Mesenchymal stem cell (in vitro differentiated cells and primary cell): Measurements from ENCODE around the gene SLC25A25.

Experiments used
- DNase-seq: peaks from one replicate; pipeline ENCODE4 v3.0.0-alpha.2; 2013
- H2AFZ ChIP-seq: one replicate; pipeline ENCODE4 v1.6.1; 2013; ENCODE audit warnings: low read depth, mild to moderate bottlenecking, control low read depth, inconsistent platforms, low read length, moderate library complexity
- H2AK5ac ChIP-seq: 2 replicates; pipeline ENCODE4 v1.6.1; 2013; ENCODE audit warnings: low read length, moderate library complexity, mild to moderate bottlenecking, inconsistent platforms; ENCODE audit not compliant: severe bottlenecking
- H2BK120ac ChIP-seq: one replicate; pipeline ENCODE4 v1.6.1; 2013; ENCODE audit warnings: low read depth, mild to moderate bottlenecking, inconsistent platforms, low read length, moderate library complexity
- H2BK12ac ChIP-seq, 2 experiments: one replicate each; pipeline ENCODE4 v1.6.1; 2013; ENCODE audit warnings: inconsistent platforms in 2 of 2, low read length in 2 of 2, mild to moderate bottlenecking in 2 of 2, moderate library complexity in 2 of 2, control low read depth in 1 of 2
- H2BK15ac ChIP-seq: one replicate; pipeline ENCODE4 v1.6.1; 2013; ENCODE audit warnings: mild to moderate bottlenecking, low read depth, inconsistent platforms; ENCODE audit not compliant: poor library complexity, severe bottlenecking
- H2BK5ac ChIP-seq: 2 replicates; pipeline ENCODE4 v1.6.1; 2013; ENCODE audit warnings: low read depth, mild to moderate bottlenecking, low read length, control low read depth, inconsistent platforms; ENCODE audit not compliant: poor library complexity, severe bottlenecking
- H3K14ac ChIP-seq, 2 experiments: one replicate each; pipeline ENCODE4 v1.6.1; 2013; ENCODE audit warnings: inconsistent platforms in 2 of 2, low read length in 2 of 2, control low read depth in 1 of 2, mild to moderate bottlenecking in 1 of 2, moderate library complexity in 1 of 2
- H3K18ac ChIP-seq, 2 experiments: one replicate each; pipeline ENCODE4 v1.6.1; 2013; ENCODE audit warnings: inconsistent platforms in 2 of 2, low read length in 2 of 2, control low read depth in 1 of 2, low read depth in 1 of 2, mild to moderate bottlenecking in 1 of 2
- H3K23ac ChIP-seq, 2 experiments: one replicate each; pipeline ENCODE4 v1.6.1; 2013; ENCODE audit warnings: inconsistent platforms in 2 of 2, low read length in 2 of 2, mild to moderate bottlenecking in 2 of 2, moderate library complexity in 2 of 2, control low read depth in 1 of 2
- H3K27ac ChIP-seq: 2 replicates; pipeline ENCODE4 v1.5.1; 2013; ENCODE audit warnings: mild to moderate bottlenecking, moderate library complexity, low read length, control low read depth, inconsistent platforms; ENCODE audit not compliant: poor library complexity, severe bottlenecking
- H3K27me3 ChIP-seq, 2 experiments: 2 replicates each; pipeline versions ENCODE4 v1.6.1 to v1.7.0; 2013; ENCODE audit warnings: low read length in 2 of 2, mild to moderate bottlenecking in 2 of 2, moderate library complexity in 2 of 2, control low read depth in 1 of 2, inconsistent platforms in 1 of 2; ENCODE audit not compliant: control insufficient read depth in 1 of 2, insufficient read depth in 1 of 2
- H3K36me3 ChIP-seq, 2 experiments: 2 replicates each; pipeline versions ENCODE4 v1.6.1 to v1.7.0; 2013; ENCODE audit warnings: low read length in 2 of 2, control low read depth in 1 of 2, inconsistent platforms in 1 of 2, low read depth in 1 of 2, mild to moderate bottlenecking in 1 of 2; ENCODE audit not compliant: insufficient read depth in 2 of 2, control insufficient read depth in 1 of 2
- H3K4ac ChIP-seq, 2 experiments: one replicate each; pipeline ENCODE4 v1.6.1; 2013; ENCODE audit warnings: inconsistent platforms in 2 of 2, low read length in 2 of 2, mild to moderate bottlenecking in 2 of 2, moderate library complexity in 2 of 2, control low read depth in 1 of 2, low read depth in 1 of 2
- H3K4me1 ChIP-seq: 2 replicates; pipeline ENCODE4 v1.6.1; 2013; ENCODE audit warnings: low read depth, low read length, control low read depth; ENCODE audit not compliant: control insufficient read depth, insufficient read depth
- H3K4me2 ChIP-seq: 2 replicates; pipeline ENCODE4 v1.6.1; 2013; ENCODE audit warnings: low read length, mild to moderate bottlenecking, inconsistent platforms; ENCODE audit not compliant: poor library complexity, severe bottlenecking
- H3K4me3 ChIP-seq, 2 experiments: 2 replicates each; pipeline versions ENCODE4 v1.5.1 to v1.7.0; 2013; ENCODE audit warnings: low read length in 2 of 2, mild to moderate bottlenecking in 2 of 2, control low read depth in 1 of 2, low read depth in 1 of 2; ENCODE audit not compliant: insufficient read depth in 1 of 2
- H3K79me1 ChIP-seq: replicated peaks from 2 replicates; pipeline ENCODE4 v1.6.1; 2013; ENCODE audit warnings: mild to moderate bottlenecking, control low read depth, low read length, inconsistent platforms; ENCODE audit not compliant: poor library complexity, severe bottlenecking
- H3K9ac ChIP-seq: 2 replicates; pipeline ENCODE4 v1.7.0; 2013; ENCODE audit warnings: mild to moderate bottlenecking, low read length, moderate library complexity
- H3K9me3 ChIP-seq: 2 replicates; pipeline ENCODE4 v1.7.0; 2013; ENCODE audit warnings: mild to moderate bottlenecking, low read length; ENCODE audit not compliant: control insufficient read depth
- H4K8ac ChIP-seq: one replicate; pipeline ENCODE4 v1.6.1; 2013; ENCODE audit warnings: inconsistent platforms, mild to moderate bottlenecking, low read length, moderate library complexity
- H4K91ac ChIP-seq: one replicate; pipeline ENCODE4 v1.6.1; 2013; ENCODE audit warnings: mild to moderate bottlenecking, low read length, inconsistent platforms
- WGBS: methylation state at CpG from one replicate; pipeline ENCODE4 v1.1.7; 2013; ENCODE audit warnings: mixed read lengths; 5-methylcytosine and 5-hydroxymethylcytosine counted together

The SLC25A25 gene

GRCh38 chr9:128124873-128125579 is 57.0 kb downstream of the SLC25A25 start:
- whole genome bisulfite sequencing, result 90% methylated on average over 14 of the region's 16 CpGs
- no peak overlapping the region for H3K14ac ChIP-seq
- H3K18ac ChIP-seq, result no peak overlapping the region

GRCh38 chr9:128125580-128126354 is 57.7 kb downstream of the SLC25A25 start:
- H3K4me3 ChIP-seq, result peak overlapping the region in 1 of 2 experiments; percentile 62
- no peak overlapping the region for H4K8ac ChIP-seq
- no peak overlapping the region for H2BK12ac ChIP-seq
- H3K23ac ChIP-seq, result no peak overlapping the region
- peak overlapping the region; percentile 13 for H3K4me2 ChIP-seq
- H2AK5ac ChIP-seq, result no peak overlapping the region
- 80% methylated on average over 8 of the region's 10 CpGs for WGBS
- H3K14ac ChIP-seq, result no peak overlapping the region
- no peaks in the 10 kb centered on the region for H3K27me3 ChIP-seq
- no peak overlapping the region for H2BK120ac ChIP-seq
- no peak overlapping the region for H3K4ac ChIP-seq
- no peak for DNase-seq
- H2BK5ac ChIP-seq, result no peak overlapping the region
- H3K36me3 ChIP-seq, result peaks cover 35 to 48% of the 10 kb centered on the region in 2 experiments
- peaks cover 27% of the 10 kb centered on the region for H3K4me1 ChIP-seq
- H2BK15ac ChIP-seq, result no peak overlapping the region
- no peak overlapping the region for H2AFZ ChIP-seq
- H3K9me3 ChIP-seq, result no peaks in the 10 kb centered on the region
- H3K79me1 ChIP-seq, result peaks cover 24% of the 10 kb centered on the region
- no peak overlapping the region for H3K18ac ChIP-seq
- no peak overlapping the region for H4K91ac ChIP-seq
- no peak overlapping the region for H3K27ac ChIP-seq
- peak overlapping the region; percentile 43 for H3K9ac ChIP-seq

More at GRCh38 chr9:128124873-128125579, 57.0 kb downstream of the SLC25A25 start:
- Histone ChIP-seq H4K91ac (no peak overlapping the region), H2AK5ac (no peak overlapping the region), H2AFZ (no peak overlapping the region), H2BK5ac (no peak overlapping the region), H3K9me3 (no peaks in the 10 kb centered on the region), H4K8ac (no peak overlapping the region), H2BK12ac (no peak overlapping the region), H2BK15ac (no peak overlapping the region), H3K9ac (no peak overlapping the region), H3K4me1 (peaks cover 24% of the 10 kb centered on the region), H3K4ac (no peak overlapping the region), H3K36me3 (peaks cover 41 to 55% of the 10 kb centered on the region in 2 experiments), H3K27me3 (no peaks in the 10 kb centered on the region), H3K4me2 (no peak overlapping the region), H3K23ac (no peak overlapping the region), H3K4me3 (peak overlapping the region in 1 of 2 experiments; percentile 62), H3K79me1 (peaks cover 24% of the 10 kb centered on the region), H2BK120ac (no peak overlapping the region), H3K27ac (no peak overlapping the region)
- DNase-seq, result peak; percentile 56

- Histone ChIP-seq H3K4ac (peak within 1 kb of the TSS; percentile 81 to 90), H3K4me1 (peaks cover 38% of the 10 kb centered on the region), H2AK5ac (no peak within 1 kb of the TSS), H3K18ac (peak within 1 kb of the TSS; percentile 98), H3K9ac (peak within 1 kb of the TSS; percentile 95), H3K79me1 (peaks cover 20% of the 10 kb centered on the region), H3K27me3 (no peaks in the 10 kb centered on the region), H3K23ac (peak within 1 kb of the TSS in 1 of 2 experiments; percentile 95), H2BK12ac (peak within 1 kb of the TSS; percentile 76 to 92), H3K27ac (peak within 1 kb of the TSS; percentile 93), H4K8ac (peak within 1 kb of the TSS; percentile 94), H3K36me3 (peaks cover 19 to 29% of the 10 kb centered on the region in 2 experiments), H2BK120ac (peak within 1 kb of the TSS; percentile 95), H2BK15ac (peak within 1 kb of the TSS; percentile 97), H4K91ac (peak within 1 kb of the TSS; percentile 95), H2BK5ac (peak within 1 kb of the TSS; percentile 94), H3K9me3 (no peaks in the 10 kb centered on the region), H2AFZ (peak within 1 kb of the TSS; percentile 91), H3K4me2 (peak within 1 kb of the TSS; percentile 73), H3K4me3 (peak within 1 kb of the TSS; percentile 87 to 96), H3K14ac (peak within 1 kb of the TSS; percentile 81 to 91)
- whole genome bisulfite sequencing, result under 1% methylated on average over 56 of the region's 56 CpGs
- DNase-seq, result peak; percentile 91
Observed at GRCh38 chr9:128127568-128127989, 59.5 kb downstream of the SLC25A25 start, which contains the start of gene PTGES2. Gene PTGES2 (minus strand): TSS chr9:128127729. CDS start chr9:128127717, 12 bp downstream.
